ENCODE results near the gene FRMPD1.

Gene FRMPD1

GRCh38 chr9:37645903-37646506 lies 4.7 kb upstream of the FRMPD1 start:
- Histone ChIP-seq H3K9me3 (no peaks in the 10 kb centered on the region), H3K27me3 (no peaks in the 10 kb centered on the region), H3K4me1 (no peaks in the 10 kb centered on the region), H3K4me3 (ENCODE audit: low read depth, low read length) (no peak overlapping the region), H3K36me3 (no peaks in the 10 kb centered on the region)
- no peak for DNase-seq
- TF ChIP-seq, protein P1, sequence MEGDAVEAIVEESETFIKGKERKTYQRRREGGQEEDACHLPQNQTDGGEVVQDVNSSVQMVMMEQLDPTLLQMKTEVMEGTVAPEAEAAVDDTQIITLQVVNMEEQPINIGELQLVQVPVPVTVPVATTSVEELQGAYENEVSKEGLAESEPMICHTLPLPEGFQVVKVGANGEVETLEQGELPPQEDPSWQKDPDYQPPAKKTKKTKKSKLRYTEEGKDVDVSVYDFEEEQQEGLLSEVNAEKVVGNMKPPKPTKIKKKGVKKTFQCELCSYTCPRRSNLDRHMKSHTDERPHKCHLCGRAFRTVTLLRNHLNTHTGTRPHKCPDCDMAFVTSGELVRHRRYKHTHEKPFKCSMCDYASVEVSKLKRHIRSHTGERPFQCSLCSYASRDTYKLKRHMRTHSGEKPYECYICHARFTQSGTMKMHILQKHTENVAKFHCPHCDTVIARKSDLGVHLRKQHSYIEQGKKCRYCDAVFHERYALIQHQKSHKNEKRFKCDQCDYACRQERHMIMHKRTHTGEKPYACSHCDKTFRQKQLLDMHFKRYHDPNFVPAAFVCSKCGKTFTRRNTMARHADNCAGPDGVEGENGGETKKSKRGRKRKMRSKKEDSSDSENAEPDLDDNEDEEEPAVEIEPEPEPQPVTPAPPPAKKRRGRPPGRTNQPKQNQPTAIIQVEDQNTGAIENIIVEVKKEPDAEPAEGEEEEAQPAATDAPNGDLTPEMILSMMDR (IDR thresholded peaks at IDR 0.05; ENCODE audit: low read depth, low read length), result no peak

DNA sequence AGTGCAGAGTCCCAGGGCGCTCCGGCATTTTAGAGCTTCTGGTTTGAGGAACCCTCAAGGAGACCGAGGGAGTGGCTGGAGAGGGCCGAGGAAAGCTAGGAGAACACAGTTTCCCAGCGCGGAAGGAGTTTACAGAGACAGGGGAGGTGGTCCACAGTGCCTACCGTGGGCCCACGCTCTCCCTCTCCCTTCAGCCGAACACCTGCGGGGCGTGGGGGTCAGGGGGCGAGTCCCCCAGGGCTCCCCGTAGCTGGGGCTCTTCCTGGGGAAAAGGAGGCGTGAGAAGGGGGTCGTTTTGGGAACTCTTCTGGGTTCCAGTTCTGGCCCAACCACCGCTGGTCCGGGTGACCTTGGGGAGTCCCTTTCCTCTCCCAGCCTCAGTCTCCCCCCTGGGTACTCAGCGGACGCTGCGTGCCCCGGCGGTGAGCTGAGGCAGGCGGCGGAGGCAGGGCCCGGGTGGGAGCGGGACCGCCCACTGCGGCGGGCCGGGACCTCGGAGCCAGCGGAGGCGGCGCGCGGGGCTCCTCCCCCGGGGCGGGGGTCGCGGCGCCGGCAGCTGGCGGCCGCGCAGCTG lies 368 bp upstream of the FRMPD1 start:
- H3K9me3 ChIP-seq, result no peaks in the 10 kb centered on the region
- H3K4me3 ChIP-seq (ENCODE audit: low read depth, low read length), result peak overlapping the region; percentile 44
- H3K4me1 ChIP-seq, result peaks cover 4% of the 10 kb centered on the region; the same call in 1 of the 2 replicates
- H3K36me3 ChIP-seq, result no peaks in the 10 kb centered on the region
- no peak for DNase-seq
- peaks cover 8% of the 10 kb centered on the region for H3K27me3 ChIP-seq
- TF ChIP-seq, protein P1 (IDR thresholded peaks at IDR 0.05; ENCODE audit: low read depth, low read length), result no peak

DNA sequence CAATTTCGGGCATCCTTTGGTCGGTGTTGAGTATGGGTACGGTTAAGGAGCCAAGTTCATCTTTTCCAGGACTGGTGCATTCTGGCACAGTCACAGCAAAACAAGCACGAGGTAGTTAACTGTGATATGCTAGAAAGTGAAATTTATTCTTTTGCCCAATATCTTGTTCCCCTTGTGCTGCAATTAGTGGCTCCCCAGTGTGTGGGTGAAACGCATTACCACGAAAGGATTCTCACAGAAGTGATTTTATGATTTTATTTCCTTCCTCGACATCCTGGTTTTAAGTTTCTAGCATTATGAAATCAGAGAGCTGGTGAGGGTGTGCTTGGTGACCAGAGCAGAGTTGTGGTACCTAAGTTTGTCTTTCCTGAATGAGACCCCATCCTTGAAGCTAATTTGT lies 1.5 kb downstream of the FRMPD1 start:
- H3K27me3 ChIP-seq, result peaks cover 8% of the 10 kb centered on the region
- H3K4me3 ChIP-seq (ENCODE audit: low read depth, low read length), result no peak overlapping the region
- no peaks in the 10 kb centered on the region for H3K36me3 ChIP-seq
- H3K9me3 ChIP-seq, result no peaks in the 10 kb centered on the region
- peaks cover 4% of the 10 kb centered on the region; the same call in 1 of the 2 replicates for H3K4me1 ChIP-seq
- TF ChIP-seq, protein P1 (IDR thresholded peaks at IDR 0.05; ENCODE audit: low read depth, low read length), result no peak
- DNase-seq, result no peak

GRCh38 chr9:37653385-37653784 lies 2.6 kb downstream of the FRMPD1 start:
- TF ChIP-seq, protein P1 (IDR thresholded peaks at IDR 0.05; ENCODE audit: low read depth, low read length), result no peak
- no peaks in the 10 kb centered on the region for H3K36me3 ChIP-seq
- H3K9me3 ChIP-seq, result no peaks in the 10 kb centered on the region
- H3K27me3 ChIP-seq, result peaks cover 8% of the 10 kb centered on the region
- no peak overlapping the region for H3K4me3 ChIP-seq (ENCODE audit: low read depth, low read length)
- peaks cover 4% of the 10 kb centered on the region; the same call in 1 of the 2 replicates for H3K4me1 ChIP-seq
- DNase-seq, result no peak

DNA sequence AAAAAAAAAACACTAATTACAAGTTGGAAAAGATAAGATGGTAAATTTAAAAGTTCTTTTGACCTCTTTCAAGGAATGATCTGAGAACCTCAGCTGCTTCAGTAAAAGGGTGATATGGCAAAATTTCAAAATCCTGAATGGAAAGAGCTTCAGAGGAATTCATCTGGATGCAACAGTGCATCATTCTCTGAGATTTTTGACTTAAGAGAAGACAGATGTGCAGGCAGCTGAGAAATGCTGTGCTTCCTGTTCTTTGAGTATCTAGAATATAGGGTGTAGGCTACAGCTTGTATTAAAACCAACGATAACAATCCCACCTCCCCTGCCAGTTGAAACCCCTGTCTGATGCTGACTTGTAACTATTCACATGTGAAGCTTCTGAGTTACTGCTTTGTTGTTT lies 6.2 kb downstream of the FRMPD1 start:
- Histone ChIP-seq H3K9me3 (no peaks in the 10 kb centered on the region), H3K27me3 (peaks cover under 1% of the 10 kb centered on the region; the same call in 1 of the 2 replicates), H3K4me3 (ENCODE audit: low read depth, low read length) (no peak overlapping the region)

GRCh38 chr9:37660691-37661090 lies 9.9 kb downstream of the FRMPD1 start:
- H3K4me3 ChIP-seq (ENCODE audit: low read depth, low read length), result no peak overlapping the region
- TF ChIP-seq, protein P1 (IDR thresholded peaks at IDR 0.05; ENCODE audit: low read depth, low read length), result no peak
- peaks cover 2% of the 10 kb centered on the region; the same call in 1 of the 2 replicates for H3K4me1 ChIP-seq
- H3K27me3 ChIP-seq, result no peaks in the 10 kb centered on the region
- H3K9me3 ChIP-seq, result no peaks in the 10 kb centered on the region
- H3K36me3 ChIP-seq, result no peaks in the 10 kb centered on the region
- DNase-seq, result no peak

More for the DNA sequence above, 6.2 kb downstream of the FRMPD1 start:
- DNase-seq, result no peak
- TF ChIP-seq, protein P1 (IDR thresholded peaks at IDR 0.05; ENCODE audit: low read depth, low read length), result no peak
- Histone ChIP-seq H3K36me3 (no peaks in the 10 kb centered on the region), H3K4me1 (no peaks in the 10 kb centered on the region)
